ENCODE measurements around the gene SLAMF7.
A peak's percentile ranks its signal among the peaks of the same experiment; 100 is the strongest.
"Not testable (repeated sequence)": the region's sequence is repeated elsewhere in the genome, so short reads cannot be mapped to it uniquely, and the experiment has no call there.

Gene SLAMF7

DNA sequence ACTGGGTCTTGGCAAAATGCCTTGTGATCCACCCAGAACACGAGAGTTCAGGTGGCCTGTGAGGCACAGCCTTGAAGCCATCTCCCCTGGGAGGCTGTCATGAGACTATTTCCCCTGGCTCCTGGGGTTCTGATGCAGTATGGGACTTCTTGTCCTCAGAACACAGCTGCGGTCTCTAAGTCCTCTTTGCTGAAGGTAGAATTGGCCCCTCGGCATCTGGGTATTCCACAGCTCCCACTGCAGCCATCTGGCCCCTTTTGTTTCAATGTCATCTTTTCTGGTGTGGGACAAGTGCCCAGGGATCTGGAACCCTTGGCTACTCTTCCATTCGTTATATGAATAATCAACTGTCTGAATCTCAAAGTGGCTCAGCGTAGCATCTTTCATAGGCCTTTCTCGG lies 39.9 kb downstream of the SLAMF7 start:
- DNase-seq: no peak

DNA sequence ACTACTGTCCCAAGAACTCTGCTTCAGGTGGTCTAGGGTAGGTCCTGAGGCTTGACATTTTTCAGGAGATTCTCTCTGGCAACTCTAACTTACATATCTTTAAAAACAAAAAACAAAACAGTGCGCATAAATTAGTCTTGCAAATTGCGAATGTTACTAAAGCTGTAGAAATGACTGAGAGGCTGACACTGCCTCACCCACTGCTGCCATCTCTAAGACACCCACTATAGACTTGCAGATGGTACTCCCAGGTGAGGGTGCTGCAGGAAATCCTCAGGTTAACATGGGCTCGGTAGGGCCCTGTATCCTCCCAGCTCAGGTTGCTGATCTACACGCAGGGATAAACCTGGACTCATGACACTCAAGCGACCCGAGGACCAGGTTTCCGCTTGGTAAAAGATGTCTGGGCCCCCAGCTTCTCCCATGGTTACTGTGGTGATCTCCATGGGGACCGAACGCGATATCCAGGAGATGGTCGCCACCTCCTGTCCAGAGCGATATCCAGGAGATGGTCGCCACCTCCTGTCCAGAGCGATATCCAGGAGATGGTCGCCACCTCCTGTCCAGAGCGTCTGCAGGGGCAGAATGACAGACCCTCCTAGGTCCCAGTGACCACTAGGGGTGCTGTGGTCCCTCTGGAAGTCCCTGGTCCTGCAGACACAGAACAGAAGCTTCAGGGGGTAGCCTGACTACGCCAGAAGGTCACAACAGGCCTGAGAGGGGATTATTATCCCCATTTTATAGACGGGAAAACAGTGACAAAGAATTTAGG lies 40.8 kb downstream of the SLAMF7 start:
- DNase-seq: peak; percentile 60

DNA sequence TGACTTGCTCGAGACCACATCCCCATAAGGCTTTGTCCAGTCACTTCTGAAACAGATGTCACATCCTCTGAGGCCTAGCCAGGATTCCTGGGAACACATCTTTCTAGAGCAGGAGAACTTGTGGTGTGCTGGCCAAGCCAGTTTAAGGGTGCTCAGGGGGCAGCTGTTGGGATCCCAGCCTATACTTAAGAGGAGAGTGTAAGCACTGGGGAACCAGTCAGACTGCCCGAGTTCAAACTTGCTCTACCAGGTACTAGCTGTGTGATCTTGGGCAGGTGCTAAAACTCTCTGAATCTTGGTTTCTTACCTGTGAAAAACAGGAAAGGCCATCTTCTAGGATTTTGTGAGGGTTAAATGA lies 41.3 kb downstream of the SLAMF7 start:
- no peak for DNase-seq

DNA sequence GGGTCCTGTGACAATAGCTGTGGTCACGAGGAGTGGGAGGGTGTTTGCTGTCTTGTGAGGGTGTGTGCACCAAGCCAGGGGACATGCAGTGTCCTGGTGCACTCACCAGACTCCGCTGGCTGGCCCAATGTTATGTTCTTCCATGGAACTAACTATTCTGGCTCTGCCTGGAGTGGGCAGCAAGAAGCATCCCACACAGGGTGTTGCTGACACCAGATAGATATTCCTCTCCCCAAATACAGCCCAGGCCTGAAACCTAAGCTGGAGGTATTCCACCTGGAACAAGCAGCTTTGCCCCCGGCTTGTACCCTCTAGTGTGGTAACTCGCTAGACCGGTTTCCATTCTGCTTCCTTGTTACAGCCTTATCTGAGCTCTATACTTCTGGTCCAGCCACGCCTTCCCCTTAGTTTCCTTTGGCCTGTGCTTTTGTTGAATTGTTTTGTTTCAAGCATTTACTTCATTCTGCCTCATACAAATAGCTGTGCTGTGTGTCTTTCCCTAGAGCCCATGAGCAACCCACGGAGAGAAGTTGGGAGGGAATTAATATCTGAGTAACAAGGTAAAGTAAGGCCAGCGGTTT lies 42.2 kb downstream of the SLAMF7 start:
- no peak for DNase-seq

DNA sequence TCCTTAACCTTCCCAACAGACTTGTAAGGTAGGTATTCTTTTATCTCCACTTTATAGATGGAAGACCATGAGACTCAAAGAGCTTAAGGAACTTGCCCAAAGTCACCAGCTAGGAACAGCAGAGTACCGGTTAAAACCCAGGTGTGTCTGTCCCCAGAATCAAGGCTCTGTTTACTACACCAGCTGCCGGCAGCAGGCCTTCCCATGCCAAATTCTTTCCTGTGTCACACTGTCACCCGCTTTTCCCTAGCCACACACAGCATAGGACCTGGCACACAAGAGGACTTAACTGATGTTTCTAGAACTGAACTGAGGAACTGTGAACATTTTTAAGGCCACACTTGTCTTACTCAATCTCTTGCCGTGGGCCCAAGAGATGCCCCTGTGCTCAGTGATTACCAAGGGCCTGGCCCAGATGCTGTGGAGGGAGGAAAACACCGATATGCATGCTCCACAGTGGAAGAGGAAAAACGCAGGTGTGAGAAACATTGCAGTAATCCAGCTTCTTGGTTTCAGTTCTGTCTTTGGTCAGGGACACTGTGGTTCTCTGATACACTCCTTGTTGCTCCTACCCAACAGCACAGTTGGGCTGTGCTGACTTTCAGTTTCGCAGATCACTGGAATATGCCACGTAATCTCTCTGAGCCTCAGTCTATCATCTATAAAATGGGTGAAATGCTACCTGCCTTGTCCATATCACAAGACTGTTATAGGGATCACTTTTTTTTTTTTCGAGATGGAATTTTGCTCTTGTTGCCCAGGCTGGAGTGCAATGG lies 43.1 kb downstream of the SLAMF7 start:
- DNase-seq: no peak

DNA sequence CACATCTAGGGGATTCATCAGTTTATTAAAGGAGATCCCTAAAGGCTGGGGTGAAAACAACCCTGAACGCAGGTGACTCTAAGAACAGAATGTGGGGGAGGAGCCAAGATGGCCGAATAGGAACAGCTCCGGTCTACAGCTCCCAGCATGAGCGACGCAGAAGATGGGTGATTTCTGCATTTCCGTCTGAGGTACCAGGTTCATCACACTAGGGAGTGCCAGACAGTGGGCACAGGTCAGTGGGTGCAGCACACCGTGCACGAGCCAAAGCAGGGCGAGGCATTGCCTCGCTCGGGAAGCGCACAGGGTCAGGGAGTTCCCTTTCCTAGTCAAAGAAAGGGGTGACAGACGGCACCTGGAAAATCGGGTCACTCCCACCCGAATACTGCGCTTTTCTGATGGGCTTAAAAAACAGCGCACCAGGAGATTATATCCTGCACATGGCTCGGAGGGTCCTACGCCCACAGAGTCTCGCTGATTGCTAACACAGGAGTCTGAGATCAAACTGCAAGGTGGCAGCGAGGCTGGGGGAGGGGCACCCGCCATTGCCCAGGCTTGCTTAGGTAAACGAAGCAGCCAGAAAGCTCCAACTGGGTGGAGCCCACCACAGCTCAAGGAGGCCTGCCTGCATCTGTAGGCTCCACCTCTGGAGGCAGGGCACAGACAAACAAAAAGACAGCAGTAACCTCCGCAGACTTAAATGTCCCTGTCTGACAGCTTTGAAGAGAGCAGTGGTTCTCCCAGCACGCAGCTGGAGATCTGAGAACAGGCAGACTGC lies 44.1 kb downstream of the SLAMF7 start:
- not testable (repeated sequence) for DNase-seq

DNA sequence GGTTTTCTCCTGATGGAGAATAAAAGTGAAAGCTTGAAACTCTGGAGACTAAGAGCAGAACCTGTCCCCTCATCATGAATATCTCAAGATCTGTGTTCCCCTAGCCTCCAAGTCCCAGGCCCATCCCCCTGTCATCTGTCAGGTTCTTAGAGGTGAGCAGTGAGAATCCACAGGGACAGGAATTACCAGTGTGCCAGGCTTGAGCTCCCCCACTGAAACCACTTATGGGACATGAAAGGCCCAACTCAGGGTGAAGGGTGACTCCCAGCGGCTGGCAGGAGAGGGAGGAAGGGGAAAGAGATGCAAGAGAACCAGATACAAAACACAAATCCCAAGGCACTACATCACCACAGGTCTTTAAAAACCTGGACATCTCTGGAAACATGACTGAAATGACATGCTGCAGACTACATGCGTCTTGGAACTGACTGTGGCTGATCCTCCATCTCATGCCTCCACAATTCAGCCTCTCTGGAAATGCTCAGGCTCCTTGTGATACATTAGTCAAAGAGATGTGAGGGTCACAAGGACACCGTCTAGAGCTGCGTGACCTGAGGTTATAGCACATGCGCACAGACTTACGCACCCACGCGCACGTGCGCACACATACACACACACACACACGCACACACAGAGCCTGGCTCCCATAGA lies 50.1 kb downstream of the SLAMF7 start:
- DNase-seq: no peak

DNA sequence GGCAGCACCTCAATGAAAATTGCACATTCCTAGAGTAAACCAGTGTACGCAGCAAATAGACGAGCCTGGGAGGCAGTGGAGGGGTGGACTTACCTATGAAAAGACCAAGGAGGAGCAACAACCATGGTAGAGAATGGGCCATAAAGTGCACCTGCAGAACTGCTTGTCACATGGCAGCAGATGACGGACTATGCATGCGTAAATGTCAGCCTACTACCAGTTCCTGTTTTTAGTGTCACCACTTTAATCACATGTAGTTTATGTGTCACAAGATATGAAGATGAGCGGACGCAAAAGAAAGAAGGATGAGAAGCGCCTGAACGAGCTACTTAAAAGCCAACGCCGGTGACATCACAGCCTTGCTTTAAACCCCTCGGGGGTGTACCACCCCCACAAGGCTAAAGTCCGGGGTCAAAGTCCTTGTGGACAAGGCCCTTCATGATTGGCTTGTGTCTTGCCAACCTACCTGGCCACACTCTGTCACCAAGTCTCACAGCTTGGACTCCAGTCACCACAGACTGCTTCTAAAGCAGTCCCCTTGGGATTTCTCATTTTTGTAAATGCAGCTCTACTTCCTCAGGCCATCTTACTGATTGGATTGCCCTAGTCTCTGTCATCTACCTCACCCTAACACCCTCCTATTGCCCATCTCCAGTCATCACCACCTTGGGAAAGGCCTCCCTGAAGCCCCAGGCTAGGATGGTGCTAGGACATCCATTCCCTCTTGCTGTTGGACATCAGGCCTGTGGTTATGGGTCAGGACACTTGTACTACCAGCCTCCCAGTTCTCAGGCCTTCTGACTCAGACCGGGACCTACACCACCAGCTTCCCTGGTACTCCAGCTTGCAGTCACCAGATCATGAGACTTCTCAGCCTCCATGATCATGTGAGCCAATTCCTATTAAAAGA lies 50.9 kb downstream of the SLAMF7 start:
- DNase-seq: no peak

DNA sequence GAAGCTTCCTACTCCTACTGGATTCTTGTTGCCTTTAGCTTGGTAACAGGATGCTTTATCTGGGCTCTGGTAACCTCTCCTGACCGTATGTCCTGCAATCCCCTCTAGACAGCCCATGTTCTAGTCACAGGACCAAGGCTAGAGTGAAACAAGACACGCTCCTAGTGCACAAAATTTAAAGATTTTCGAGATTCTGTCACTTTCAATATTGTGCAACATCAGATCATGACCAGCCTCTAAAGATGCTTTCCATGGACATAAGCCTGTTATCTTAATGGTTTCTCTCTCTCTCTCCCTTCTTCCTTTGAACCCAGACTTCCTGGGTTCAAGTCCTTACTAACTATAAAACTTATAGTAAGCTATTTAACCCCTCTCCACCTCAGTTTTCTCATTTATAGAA lies 55.3 kb downstream of the SLAMF7 start:
- DNase-seq: no peak

DNA sequence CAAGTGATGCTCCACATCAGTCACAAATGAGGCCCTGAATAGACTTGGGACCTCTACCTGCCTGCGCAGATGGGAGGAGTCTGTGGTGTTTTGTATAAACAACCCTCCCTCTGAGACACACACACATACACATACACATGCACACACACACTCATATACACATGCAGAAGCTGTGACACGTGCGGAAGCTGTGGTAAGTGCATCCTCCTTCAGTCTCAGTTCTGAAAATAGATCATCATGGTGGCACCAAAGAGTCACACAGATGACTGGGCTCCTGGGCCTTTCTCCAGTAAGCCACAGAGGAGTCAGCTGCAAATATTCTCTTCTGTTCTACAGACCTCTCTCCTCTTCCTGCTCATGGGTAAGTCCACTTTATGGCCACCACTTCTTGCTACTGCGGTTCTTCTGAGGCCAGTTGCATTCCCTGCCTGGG lies 56.9 kb downstream of the SLAMF7 start, which contains the start of gene LY9:
Gene LY9 (plus strand): TSS at position 224 of the 433 bp plus-strand sequence. CDS start 14 bp downstream, at position 238.
- no peak for DNase-seq

DNA sequence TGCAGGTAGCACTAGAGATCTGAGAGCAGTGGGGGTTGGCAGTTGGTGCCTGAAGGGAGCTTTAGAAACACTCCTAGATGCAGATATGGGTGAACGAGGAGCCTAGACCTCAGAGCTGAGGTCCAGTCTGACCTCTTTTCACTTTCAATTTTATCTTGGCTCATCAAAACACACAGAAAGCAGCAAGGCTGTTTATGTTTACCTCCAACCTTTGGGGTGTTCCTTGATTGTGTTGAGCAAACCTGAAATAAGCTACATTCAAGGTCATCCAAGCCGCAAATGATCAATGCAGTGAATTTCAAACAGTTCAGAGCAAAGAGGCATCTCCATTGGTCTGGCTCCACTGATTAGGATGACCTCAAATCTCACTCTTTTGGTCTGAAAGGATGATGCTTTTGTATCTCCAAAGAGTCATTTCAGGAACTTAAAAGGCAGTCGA lies 58.2 kb downstream of the SLAMF7 start:
- DNase-seq: no peak

DNA sequence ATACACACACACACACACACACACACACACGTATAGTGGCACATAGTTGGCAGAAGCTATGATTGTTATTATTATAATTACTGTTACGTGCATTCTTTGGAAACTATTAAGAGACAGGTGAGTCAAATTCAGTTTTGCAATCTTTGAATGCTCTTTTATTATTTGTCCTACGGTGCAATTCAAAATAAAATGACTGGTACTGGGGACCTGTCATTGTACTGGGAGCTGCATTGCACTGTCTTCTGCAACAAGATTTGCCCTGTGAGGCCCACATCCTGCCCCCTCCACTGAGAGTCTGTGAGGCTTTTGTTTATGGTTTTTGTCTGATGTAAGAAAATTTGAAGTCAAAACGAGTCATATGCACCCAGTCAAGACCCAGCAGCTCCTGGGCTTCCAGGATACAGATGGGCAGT lies 58.8 kb downstream of the SLAMF7 start:
- DNase-seq: no peak

DNA sequence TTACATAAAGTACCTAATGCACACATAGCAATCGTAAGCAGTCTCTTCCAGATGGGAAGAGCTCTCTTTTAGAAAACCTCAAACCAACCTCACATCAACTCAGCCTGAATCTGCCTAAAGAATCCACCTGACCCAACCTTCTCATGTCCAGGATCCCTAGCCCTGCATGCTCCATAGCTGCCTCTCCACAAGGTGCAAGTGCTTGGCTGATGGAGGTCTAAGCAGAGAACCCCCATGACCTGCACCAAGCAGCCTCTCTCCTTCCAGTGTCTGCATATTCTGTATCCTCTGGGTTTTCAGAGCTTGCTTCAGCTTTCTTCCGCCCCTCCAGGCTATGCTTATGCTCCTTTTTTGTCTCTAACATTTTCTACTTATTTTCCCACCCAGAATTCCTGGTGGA lies 59.4 kb downstream of the SLAMF7 start:
- DNase-seq: no peak

DNA sequence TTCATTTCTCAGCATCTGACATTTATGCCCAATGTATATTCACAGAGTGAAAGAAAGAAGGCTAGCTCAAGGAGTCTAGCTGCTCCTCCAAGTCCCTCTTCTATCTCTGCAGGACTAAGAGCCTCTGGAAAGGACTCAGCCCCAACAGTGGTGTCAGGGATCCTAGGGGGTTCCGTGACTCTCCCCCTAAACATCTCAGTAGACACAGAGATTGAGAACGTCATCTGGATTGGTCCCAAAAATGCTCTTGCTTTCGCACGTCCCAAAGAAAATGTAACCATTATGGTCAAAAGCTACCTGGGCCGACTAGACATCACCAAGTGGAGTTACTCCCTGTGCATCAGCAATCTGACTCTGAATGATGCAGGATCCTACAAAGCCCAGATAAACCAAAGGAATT lies 60.6 kb downstream of the SLAMF7 start:
- no peak for DNase-seq

DNA sequence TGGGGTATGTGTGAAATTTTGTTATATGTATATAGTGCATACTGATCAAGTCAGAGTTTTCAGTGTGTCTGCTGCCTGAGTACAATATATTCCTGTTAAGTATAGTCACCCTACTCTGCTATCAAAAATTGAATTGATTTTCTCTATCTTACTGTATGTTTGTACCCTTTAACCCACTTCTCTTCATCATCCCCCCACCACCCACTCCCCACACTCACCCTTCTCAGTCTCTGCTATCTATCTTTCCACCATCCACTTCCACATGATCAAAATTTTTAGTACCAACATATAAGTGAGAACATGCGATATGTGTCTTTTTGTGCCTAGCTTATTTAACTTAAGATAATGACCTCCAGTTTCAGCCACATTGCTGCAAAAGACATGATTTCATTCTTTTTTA lies 61.1 kb downstream of the SLAMF7 start:
- DNase-seq: no peak

DNA sequence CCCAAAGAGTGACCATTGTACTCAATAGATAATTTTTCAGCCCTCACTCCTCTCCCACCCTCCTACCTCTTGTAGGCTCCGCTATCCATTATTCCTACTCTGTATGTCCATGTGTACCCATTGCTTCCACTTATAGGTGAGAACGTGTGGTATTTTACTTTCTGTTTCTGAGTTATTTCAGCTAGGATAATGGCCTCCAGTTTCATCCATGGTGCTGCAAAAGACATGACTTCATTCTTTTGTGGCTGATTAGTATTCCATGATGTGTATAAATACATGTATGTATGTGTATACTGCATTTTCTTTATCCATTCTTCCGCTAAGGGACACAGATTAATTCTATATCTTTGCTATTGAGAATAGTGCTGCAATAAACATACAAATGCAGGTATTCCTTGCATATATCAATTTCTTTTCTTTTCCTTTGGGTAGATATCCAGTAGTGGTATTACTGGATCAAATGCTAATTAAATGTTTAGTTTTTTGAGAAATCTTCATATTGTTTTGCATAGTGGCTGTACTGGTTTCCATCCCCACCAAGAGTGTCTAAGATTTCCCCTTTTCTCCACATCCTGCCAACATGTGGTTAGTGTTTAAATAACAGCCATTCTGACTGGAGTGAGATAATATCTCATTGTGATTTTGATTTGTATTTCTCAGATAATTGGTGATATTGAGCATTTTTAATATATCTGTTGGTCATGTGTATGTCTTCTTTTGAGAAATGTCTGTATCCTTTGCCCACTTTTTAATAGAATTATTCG lies 61.8 kb downstream of the SLAMF7 start:
- no peak for DNase-seq

DNA sequence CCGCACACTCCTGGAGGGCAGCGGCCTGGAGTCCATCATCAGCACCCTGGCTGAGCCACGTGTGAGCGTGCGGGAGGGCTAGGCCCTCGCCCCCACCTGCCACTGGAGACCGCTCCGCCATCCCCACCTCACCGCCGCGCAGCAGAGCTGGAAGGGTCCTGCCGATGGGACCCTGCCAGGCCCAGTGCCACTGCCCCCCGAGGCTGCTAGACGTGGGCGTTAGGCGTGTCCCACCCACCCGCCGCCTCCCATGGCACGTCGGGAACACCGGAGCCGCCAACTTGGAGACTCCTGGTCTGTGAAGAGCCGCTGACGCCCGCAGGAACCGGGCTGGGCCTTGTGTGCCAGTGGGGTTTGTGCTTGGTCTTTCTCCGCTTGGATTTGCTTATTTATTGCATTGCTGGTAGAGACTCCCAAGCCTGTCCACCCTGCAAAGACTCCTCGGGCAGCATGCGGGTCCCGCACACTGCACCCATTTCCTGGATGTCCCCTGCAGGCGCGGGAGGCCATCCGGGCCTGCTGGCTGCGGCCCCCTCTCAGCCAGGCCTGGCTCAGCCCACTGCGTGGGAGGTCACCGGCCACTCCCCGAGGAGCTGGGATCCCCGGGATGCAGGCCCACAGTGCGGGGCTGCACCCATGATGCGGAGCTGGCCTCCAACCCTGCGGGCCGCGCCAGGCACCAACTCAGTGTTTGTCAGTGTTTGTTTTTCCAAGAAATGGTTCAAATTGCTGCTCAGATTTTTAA lies 63.0 kb downstream of the SLAMF7 start:
- no peak for DNase-seq

Data from hematopoietic multipotent progenitor cell treated with erythropoietin and hydrocortisone succinate and interleukin-3 and kit ligand, for 8 days (in vitro differentiated cells).